GM12878 (cell line): ENCODE results near the gene LONRF2. TPM values are rescaled to one million over a fixed set of nuclear protein-coding genes. Genes with fewer than 3 reads are reported as not detected.

ENCODE experiments used
- ATAC-seq: fragments of 200-7000 bp; cut with Tn5 transposase; 3 replicates; pipeline ENCODE4 v1.9.1; 2020; ENCODE audit warnings: mild to moderate bottlenecking, moderate library complexity
- BruUV-seq: library from RNA; stranded (reverse); fragments of 400-500 nt; replicated peaks from 2 replicates; lab custom pipeline; 2021; lab: Mats Ljungman, UMichigan
- CTCF ChIA-PET: fragments of 300-600 bp; sonication (Branson Sonifier 250); formaldehyde crosslinking; extraction: SDS; loops from one replicate; lab custom pipeline; 2021; ENCODE audit warnings: inconsistent platforms; lab: Yijun Ruan, JAX
- POLR2A ChIA-PET: fragments of 350-600 bp; formaldehyde crosslinking; extraction: SDS; loops from one replicate; lab custom pipeline; 2021; ENCODE audit warnings: inconsistent platforms; lab: Charles Lee
- RAD21 ChIA-PET: fragments of 300-600 bp; sonication (Branson Sonifier 250); formaldehyde crosslinking; loops from one replicate; lab custom pipeline; 2023; ENCODE audit warnings: antibody characterized with exemption; ENCODE audit not compliant: unreplicated experiment; lab: Charles Lee
- SMC1A ChIA-PET: fragments of 300-600 bp; sonication (Branson Sonifier 250); formaldehyde crosslinking; loops from one replicate; lab custom pipeline; 2023; ENCODE audit not compliant: unreplicated experiment, uncharacterized antibody; lab: Charles Lee
- DNase-seq: peaks from one replicate; pipeline ENCODE4 v3.0.0-alpha.2; 2011; ENCODE audit warnings: low read depth, low spot score
- FAIRE-seq: peaks from 3 replicates; lab custom pipeline; 2011; peaks lifted over from hg19 to GRCh38; lab: Jason Lieb, UNC
- H2AFZ ChIP-seq: 2 replicates; pipeline ENCODE4 v1.6.0; 2011; ENCODE audit warnings: low read depth, low read length, control low read depth; ENCODE audit not compliant: control insufficient read depth
- H3K27ac ChIP-seq: 2 replicates; pipeline ENCODE4 v1.5.1; 2011; ENCODE audit warnings: control low read depth; ENCODE audit not compliant: control insufficient read depth, insufficient read depth
- H3K27me3 ChIP-seq, 2 experiments: replicated peaks in 1 of 2; 2 replicates each; pipeline versions ENCODE4 v1.6.0 to v1.6.1; 2011; ENCODE audit warnings: low read length in 1 of 2; ENCODE audit not compliant: control insufficient read depth in 2 of 2, insufficient read depth in 2 of 2
- H3K36me3 ChIP-seq, 2 experiments: 2 replicates each; pipeline ENCODE4 v1.5.1; 2011; ENCODE audit warnings: low read length in 1 of 2; ENCODE audit not compliant: control insufficient read depth in 2 of 2, insufficient read depth in 2 of 2
- H3K4me1 ChIP-seq: 2 replicates; pipeline ENCODE4 v1.6.1; 2011; ENCODE audit warnings: mild to moderate bottlenecking, low read length, moderate library complexity, mixed read lengths; ENCODE audit not compliant: control insufficient read depth, insufficient read depth
- H3K4me2 ChIP-seq: 2 replicates; pipeline ENCODE4 v1.6.0; 2011; ENCODE audit warnings: control low read depth; ENCODE audit not compliant: control insufficient read depth, insufficient read depth
- H3K4me3 ChIP-seq: fragments of 200-600 bp; sonication (generic); 2 replicates; pipeline ENCODE4 v1.5.1; 2016
- H3K79me2 ChIP-seq: 2 replicates; pipeline ENCODE4 v1.6.0; 2011; ENCODE audit warnings: low read length; ENCODE audit not compliant: control insufficient read depth, insufficient read depth
- H3K9ac ChIP-seq: 2 replicates; pipeline ENCODE4 v1.8.0; 2011; ENCODE audit warnings: low read length, control low read depth, mixed read lengths; ENCODE audit not compliant: control insufficient read depth, insufficient read depth
- H3K9me3 ChIP-seq: replicated peaks from 3 replicates; pipeline ENCODE4 v1.5.1; 2011; ENCODE audit warnings: mild to moderate bottlenecking, low read length; ENCODE audit not compliant: control insufficient read depth, insufficient read depth
- H4K20me1 ChIP-seq: 2 replicates; pipeline ENCODE4 v1.6.0; 2011; ENCODE audit not compliant: control insufficient read depth, insufficient read depth
- ASH2L ChIP-seq: fragments of 300-600, 200-600 bp; sonication (generic); IDR thresholded peaks from 2 replicates; pipeline ENCODE4 v1.6.1; 2017; ENCODE audit warnings: low read depth, mild to moderate bottlenecking, borderline replicate concordance
- CBFB ChIP-seq: IDR thresholded peaks from 2 replicates; pipeline ENCODE4 v1.6.1; 2016; ENCODE audit warnings: antibody characterized with exemption, low read depth
- CBX5 ChIP-seq: sonication (generic); IDR thresholded peaks from 2 replicates; pipeline ENCODE4 v1.6.1; 2016; ENCODE audit warnings: low read depth, moderate library complexity, mild to moderate bottlenecking, inconsistent platforms
- GATAD2B ChIP-seq: fragments of 450-650 bp; conservative IDR thresholded peaks from 2 replicates; pipeline ENCODE4 v1.6.1; 2017; ENCODE audit warnings: low read depth, mild to moderate bottlenecking, moderate library complexity
- MEF2B ChIP-seq: fragments of 450-650 bp; IDR thresholded peaks from 2 replicates; pipeline ENCODE4 v1.6.1; 2018; ENCODE audit warnings: mild to moderate bottlenecking, moderate library complexity; ENCODE audit not compliant: partially characterized antibody, poor library complexity, severe bottlenecking
- NBN ChIP-seq: fragments of 450-650 bp; IDR thresholded peaks from 2 replicates; pipeline ENCODE4 v1.6.1; 2016
- NFIC ChIP-seq: IDR thresholded peaks from 2 replicates; pipeline ENCODE4 v1.6.1; 2012; ENCODE audit warnings: low read depth, mild to moderate bottlenecking, inconsistent platforms, low read length, moderate library complexity
- POLR2A ChIP-seq: IDR thresholded peaks from 2 replicates; pipeline ENCODE4 v1.6.1; 2011; ENCODE audit warnings: low read depth, mild to moderate bottlenecking, low read length
- RELA ChIP-seq: fragments of 450-650 bp; IDR thresholded peaks from 2 replicates; pipeline ENCODE4 v1.8.0; 2014; ENCODE audit warnings: borderline replicate concordance; ENCODE audit not compliant: partially characterized antibody
- SMARCA5 ChIP-seq: fragments of 450-650 bp; IDR thresholded peaks from 2 replicates; pipeline ENCODE4 v1.6.1; 2017; ENCODE audit warnings: mild to moderate bottlenecking
- ZNF217 ChIP-seq: fragments of 450-650 bp; IDR thresholded peaks from 2 replicates; pipeline ENCODE4 v1.6.1; 2017; ENCODE audit warnings: antibody characterized with exemption, mild to moderate bottlenecking
- WGBS: methylation state at CpG from one replicate; pipeline ENCODE4 v1.1.6; 2016; ENCODE audit warnings: low lambda C conversion rate; ENCODE audit not compliant: insufficient replicate concordance, insufficient coverage; ENCODE audit errors: missing lambda C conversion rate; 5-methylcytosine and 5-hydroxymethylcytosine counted together
- in situ Hi-C: fragments of 300-500 bp; cut with MboI; formaldehyde crosslinking; loops from 9 replicates; pipeline ENCODE4 v1.14.3; 2018; ENCODE audit warnings: mixed read lengths
- intact Hi-C: fragments of 100-400 bp; cut with micrococcal nuclease; formaldehyde crosslinking; loops from one replicate; pipeline ENCODE4 v1.14.2; 2022; ENCODE audit not compliant: unreplicated experiment
- polyA plus RNA-seq, 11 experiments: library from polyadenylated mRNA; depleted of rRNA in 4 of 11; unstranded in 6 of 11; stranded (reverse) in 5 of 11; fragments of >200 nt; fragmentation: Nextera tagmentation in 4 of 11; fragmentation: Illumina TruSeq in 1 of 11; extraction: Ambion mirVana in 4 of 11; extraction: Trizol in 1 of 11; gene quantifications; 1 replicate in 1 of 11; 2 replicates in 10 of 11; pipeline versions ENCODE4 v1.2.1 to v1.2.3, GENCODE V29; 2011 to 2016; ENCODE audit warnings: inconsistent platforms in 2 of 11, missing spikeins in 2 of 11, low read depth in 1 of 11
- total RNA-seq, 4 experiments: library from RNA; depleted of rRNA in 3 of 4; stranded (reverse); fragments of >200 nt in 3 of 4; fragmentation: Illumina TruSeq in 1 of 4; extraction: Trizol in 1 of 4; gene quantifications; 2 replicates each; pipeline versions ENCODE4 v1.2.1 to v1.2.3, GENCODE V29; 2013 to 2021
- TF ChIP-seq, protein P1 (sequence below): IDR thresholded peaks from 2 replicates; pipeline ENCODE4 v1.6.1; 2011; ENCODE audit warnings: low read depth, mild to moderate bottlenecking, low read length, moderate library complexity, borderline replicate concordance; ENCODE audit errors: extremely low read depth
- TF ChIP-seq, protein P2 (sequence below): fragments of 450-650 bp; IDR thresholded peaks from 2 replicates; pipeline ENCODE4 v1.6.1; 2016; ENCODE audit warnings: mild to moderate bottlenecking, moderate library complexity, borderline replicate concordance

Gene LONRF2
- total and polyA plus RNA-seq, 10 of the 15 experiments (the other 5 are each of a cell fraction or from before 2014, with no cell fraction given) = under 0.01 to 0.04 (median 0.01) TPM; not detected in 4

DNA sequence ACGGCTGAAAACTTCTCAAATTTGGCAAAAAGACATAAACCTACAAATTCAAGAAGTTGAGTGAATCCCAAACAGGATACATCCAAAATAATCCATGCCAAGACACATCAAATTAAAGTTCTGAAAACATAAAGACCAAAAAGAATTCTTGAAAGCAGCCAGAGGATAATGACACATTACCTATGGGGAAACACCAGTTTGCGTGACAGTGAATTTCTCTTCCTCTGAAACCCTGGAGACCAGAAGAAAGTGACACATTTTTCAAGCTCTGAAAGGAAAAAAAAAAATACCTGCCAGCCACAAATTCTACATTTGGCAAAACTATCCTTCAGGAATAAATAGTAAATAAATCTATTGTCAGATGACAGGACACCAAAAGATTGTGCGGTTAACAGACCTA lies 93.9 kb downstream of the LONRF2 start:
- Histone ChIP-seq H3K79me2 (no peaks in the 10 kb centered on the region), H3K36me3 (no peaks in the 10 kb centered on the region), H3K4me1 (no peaks in the 10 kb centered on the region; the same call in 1 of the 2 replicates), H4K20me1 (no peaks in the 10 kb centered on the region), H3K9ac (no peak overlapping the region)
- WGBS = 75% methylated on average over 3 of the region's 3 CpGs
- CTCF ChIA-PET = no interaction called here
- intact Hi-C loops = no loop called here
- TF ChIP-seq SMARCA5 = no peak
- 0 out of 2 replicates have a peak, but pooled peaks have one; percentile 19 for TF ChIP-seq NFIC
- TF ChIP-seq, all 136 proteins: peak for 1
- H3K27ac ChIP-seq = no peak overlapping the region
- H3K4me2 ChIP-seq = no peak overlapping the region
- no peak overlapping the region for H2AFZ ChIP-seq
- no peak overlapping the region for H3K4me3 ChIP-seq
- ATAC-seq (no peak), FAIRE-seq (no peak), DNase-seq (no peak)
- BruUV-seq = no TSS peak
- ChIA-PET SMC1A (interaction anchor here (1.0 kb wide), 1 partner anchor 55 kb away, joined by 3 read pairs; no protein-coding TSS in a partner anchor), POLR2A (no interaction called here), RAD21 (interaction anchor here (0.5 kb wide), 1 partner anchor 214 kb away, joined by 3 read pairs; no protein-coding TSS in a partner anchor)
- in situ Hi-C loops = no loop called here
- peaks cover 1 to 2% of the 10 kb centered on the region in 2 experiments; a peak in 2 of 4 replicates for H3K27me3 ChIP-seq
- no peaks in the 10 kb centered on the region; the same call in 2 of the 3 replicates for H3K9me3 ChIP-seq

DNA sequence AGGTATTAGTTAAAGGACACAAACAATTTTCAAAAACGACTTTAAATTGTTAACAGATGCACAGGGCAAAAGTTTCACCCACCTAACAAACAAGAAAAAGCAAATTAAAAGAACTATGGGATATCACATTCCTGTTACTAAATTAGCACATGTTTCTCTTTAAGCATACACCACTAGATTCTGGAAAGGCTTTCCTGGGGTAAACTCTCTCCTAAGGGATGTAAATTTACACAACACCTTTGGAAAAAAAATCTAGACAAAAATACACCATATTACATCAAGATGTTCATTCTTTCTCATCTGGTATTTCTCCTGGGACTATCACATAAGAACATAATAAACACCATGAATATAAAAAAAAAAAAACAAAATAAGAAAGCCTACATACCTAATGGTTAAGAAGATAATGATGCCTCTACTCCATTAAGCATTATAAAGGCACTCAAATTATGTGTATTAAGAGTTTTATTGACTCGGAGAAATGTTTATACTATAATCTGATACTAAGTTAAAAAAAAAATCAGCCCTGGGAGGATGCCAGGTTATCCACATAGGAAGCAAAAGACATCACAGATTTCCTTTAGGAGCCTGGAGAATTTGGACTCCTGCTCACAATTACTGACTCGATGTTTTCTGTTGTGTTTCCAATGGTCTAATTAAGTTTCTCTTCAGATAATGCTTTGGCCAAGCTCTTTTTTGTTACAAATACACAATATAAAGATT lies 97.2 kb downstream of the LONRF2 start:
- no peaks in the 10 kb centered on the region; the same call in 1 of the 3 replicates for H3K9me3 ChIP-seq
- H3K27me3 ChIP-seq = peaks cover 1 to 2% of the 10 kb centered on the region in 2 experiments; a peak in 2 of 4 replicates
- no peaks in the 10 kb centered on the region for H3K79me2 ChIP-seq
- no peaks in the 10 kb centered on the region for H3K4me1 ChIP-seq
- H3K36me3 ChIP-seq = no peaks in the 10 kb centered on the region
- in situ Hi-C loops = no loop called here
- FAIRE-seq = no peak
- intact Hi-C loops = no loop called here
- no peak overlapping the region for H3K27ac ChIP-seq
- H3K9ac ChIP-seq = no peak overlapping the region
- no peaks in the 10 kb centered on the region for H4K20me1 ChIP-seq
- no peak overlapping the region for H3K4me3 ChIP-seq
- SMC1A ChIA-PET = no interaction called here
- POLR2A ChIA-PET = no interaction called here
- WGBS = 28% methylated on average over 3 of the region's 3 CpGs
- H2AFZ ChIP-seq = no peak overlapping the region
- no peak for ATAC-seq
- no peak for DNase-seq
- BruUV-seq = no TSS peak
- CTCF ChIA-PET = no interaction called here
- H3K4me2 ChIP-seq = no peak overlapping the region
- RAD21 ChIA-PET = no interaction called here
- TF ChIP-seq MEF2B (no peak), RELA (no peak), POLR2A (no peak), ZNF217 (no peak), NBN (no peak), GATAD2B (no peak), CBX5 (no peak), ASH2L (no peak), CBFB (no peak)
- TF ChIP-seq, protein P1, sequence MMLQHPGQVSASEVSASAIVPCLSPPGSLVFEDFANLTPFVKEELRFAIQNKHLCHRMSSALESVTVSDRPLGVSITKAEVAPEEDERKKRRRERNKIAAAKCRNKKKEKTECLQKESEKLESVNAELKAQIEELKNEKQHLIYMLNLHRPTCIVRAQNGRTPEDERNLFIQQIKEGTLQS = no peak
- TF ChIP-seq, protein P2, sequence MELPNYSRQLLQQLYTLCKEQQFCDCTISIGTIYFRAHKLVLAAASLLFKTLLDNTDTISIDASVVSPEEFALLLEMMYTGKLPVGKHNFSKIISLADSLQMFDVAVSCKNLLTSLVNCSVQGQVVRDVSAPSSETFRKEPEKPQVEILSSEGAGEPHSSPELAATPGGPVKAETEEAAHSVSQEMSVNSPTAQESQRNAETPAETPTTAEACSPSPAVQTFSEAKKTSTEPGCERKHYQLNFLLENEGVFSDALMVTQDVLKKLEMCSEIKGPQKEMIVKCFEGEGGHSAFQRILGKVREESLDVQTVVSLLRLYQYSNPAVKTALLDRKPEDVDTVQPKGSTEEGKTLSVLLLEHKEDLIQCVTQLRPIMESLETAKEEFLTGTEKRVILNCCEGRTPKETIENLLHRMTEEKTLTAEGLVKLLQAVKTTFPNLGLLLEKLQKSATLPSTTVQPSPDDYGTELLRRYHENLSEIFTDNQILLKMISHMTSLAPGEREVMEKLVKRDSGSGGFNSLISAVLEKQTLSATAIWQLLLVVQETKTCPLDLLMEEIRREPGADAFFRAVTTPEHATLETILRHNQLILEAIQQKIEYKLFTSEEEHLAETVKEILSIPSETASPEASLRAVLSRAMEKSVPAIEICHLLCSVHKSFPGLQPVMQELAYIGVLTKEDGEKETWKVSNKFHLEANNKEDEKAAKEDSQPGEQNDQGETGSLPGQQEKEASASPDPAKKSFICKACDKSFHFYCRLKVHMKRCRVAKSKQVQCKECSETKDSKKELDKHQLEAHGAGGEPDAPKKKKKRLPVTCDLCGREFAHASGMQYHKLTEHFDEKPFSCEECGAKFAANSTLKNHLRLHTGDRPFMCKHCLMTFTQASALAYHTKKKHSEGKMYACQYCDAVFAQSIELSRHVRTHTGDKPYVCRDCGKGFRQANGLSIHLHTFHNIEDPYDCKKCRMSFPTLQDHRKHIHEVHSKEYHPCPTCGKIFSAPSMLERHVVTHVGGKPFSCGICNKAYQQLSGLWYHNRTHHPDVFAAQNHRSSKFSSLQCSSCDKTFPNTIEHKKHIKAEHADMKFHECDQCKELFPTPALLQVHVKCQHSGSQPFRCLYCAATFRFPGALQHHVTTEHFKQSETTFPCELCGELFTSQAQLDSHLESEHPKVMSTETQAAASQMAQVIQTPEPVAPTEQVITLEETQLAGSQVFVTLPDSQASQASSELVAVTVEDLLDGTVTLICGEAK = no peak
